Ovary (tissue), 3 donors: Measurements from ENCODE around the gene RBM33.

ENCODE experiments used
- EP300 ChIP-seq: sonication (generic); formaldehyde crosslinking; IDR thresholded peaks from one replicate; pipeline ENCODE4 v1.6.1; 2017; ENCODE audit warnings: antibody characterized with exemption
- POLR2A ChIP-seq: fragments of 450-650 bp; IDR thresholded peaks from one replicate; pipeline ENCODE4 v1.6.1; 2017; ENCODE audit warnings: antibody characterized with exemption, mild to moderate bottlenecking, moderate library complexity
- TF ChIP-seq, protein P1 (sequence below), 3 donors: fragments of 450-650 bp in 2 of 3; fragments of 200-600 bp in 1 of 3; IDR thresholded peaks; one replicate each; pipeline versions ENCODE4 v1.5.1 to v1.8.0; 2016 to 2022; ENCODE audit warnings: antibody characterized with exemption in 3 of 3, mild to moderate bottlenecking in 1 of 3
- donor health status: DM: no; HTN: no; CAD: no.

DNA sequence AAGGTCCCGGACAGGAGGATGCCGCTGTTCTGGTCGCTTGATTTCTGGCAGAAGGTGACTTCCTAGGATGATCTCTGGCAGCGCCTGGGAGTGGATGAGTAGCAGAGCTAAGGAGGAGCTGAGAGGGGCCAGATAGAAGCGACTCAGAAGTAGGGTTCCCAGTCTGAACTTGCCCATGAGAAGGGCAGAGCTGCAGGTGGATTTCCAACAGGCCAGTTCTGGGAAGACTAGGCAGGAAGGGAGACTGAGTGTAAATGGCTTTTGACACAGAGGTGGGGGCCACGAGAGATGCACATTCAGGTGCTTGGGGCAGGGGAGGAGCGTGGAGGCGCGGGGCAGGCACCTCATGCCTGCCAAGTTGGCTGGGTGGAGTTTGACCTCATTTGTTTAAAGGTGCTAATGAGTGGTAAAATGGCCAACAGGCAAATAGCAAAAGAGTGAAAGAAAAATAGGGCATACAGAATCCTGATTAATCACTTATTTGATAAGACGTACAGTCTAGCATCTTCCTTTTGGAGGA, 109.0 kb downstream of the RBM33 start:
- TF ChIP-seq POLR2A (no peak), EP300 (no peak)
- TF ChIP-seq, protein P1, sequence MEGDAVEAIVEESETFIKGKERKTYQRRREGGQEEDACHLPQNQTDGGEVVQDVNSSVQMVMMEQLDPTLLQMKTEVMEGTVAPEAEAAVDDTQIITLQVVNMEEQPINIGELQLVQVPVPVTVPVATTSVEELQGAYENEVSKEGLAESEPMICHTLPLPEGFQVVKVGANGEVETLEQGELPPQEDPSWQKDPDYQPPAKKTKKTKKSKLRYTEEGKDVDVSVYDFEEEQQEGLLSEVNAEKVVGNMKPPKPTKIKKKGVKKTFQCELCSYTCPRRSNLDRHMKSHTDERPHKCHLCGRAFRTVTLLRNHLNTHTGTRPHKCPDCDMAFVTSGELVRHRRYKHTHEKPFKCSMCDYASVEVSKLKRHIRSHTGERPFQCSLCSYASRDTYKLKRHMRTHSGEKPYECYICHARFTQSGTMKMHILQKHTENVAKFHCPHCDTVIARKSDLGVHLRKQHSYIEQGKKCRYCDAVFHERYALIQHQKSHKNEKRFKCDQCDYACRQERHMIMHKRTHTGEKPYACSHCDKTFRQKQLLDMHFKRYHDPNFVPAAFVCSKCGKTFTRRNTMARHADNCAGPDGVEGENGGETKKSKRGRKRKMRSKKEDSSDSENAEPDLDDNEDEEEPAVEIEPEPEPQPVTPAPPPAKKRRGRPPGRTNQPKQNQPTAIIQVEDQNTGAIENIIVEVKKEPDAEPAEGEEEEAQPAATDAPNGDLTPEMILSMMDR (IDR thresholded peaks at IDR 0.05): no peak
